ENCODE results near the gene UBAP2.

Gene UBAP2

GRCh38 chr9:34048727-34049629 is at the start of gene UBAP2:
Gene UBAP2 (minus strand): TSS chr9:34048887. CDS start chr9:34017148, 31,739 bp downstream.
- DNase-seq, result peak; percentile 97

GRCh38 chr9:34098307-34098706 is 49.6 kb upstream of the UBAP2 start:
- DNase-seq, result no peak

- no peak for DNase-seq
Observed at GRCh38 chr9:34097865-34098264, 49.2 kb upstream of the UBAP2 start.

- no peak for DNase-seq
Observed at GRCh38 chr9:34096751-34097150, 48.1 kb upstream of the UBAP2 start.

DNA sequence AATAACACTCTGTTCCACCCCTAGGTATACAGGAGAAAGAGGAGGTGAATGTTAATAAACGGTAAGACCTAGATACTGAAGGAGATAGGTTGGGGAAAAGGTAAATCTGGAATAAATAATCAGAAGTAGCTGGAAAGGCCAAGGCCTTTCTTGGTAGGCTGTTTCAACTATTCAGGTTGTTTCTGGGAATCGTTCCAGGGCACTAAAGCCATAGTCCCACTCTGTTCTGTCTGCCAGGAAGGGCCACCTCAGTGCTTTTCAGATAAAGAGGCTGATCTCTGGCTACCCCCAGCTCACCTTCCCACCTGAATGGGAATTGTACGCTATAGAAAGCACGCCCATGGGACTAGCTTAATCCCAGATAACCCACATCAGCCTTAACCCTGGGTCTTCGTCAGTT is 44.9 kb upstream of the UBAP2 start:
- no peak for DNase-seq

GRCh38 chr9:34089311-34089710 is 40.6 kb upstream of the UBAP2 start:
- no peak for DNase-seq

GRCh38 chr9:34087370-34087769 is 38.7 kb upstream of the UBAP2 start:
- no peak for DNase-seq

- DNase-seq, result no peak
Observed at GRCh38 chr9:34086864-34087263, 38.2 kb upstream of the UBAP2 start.

GRCh38 chr9:34085581-34086500 is 37.2 kb upstream of the UBAP2 start:
- DNase-seq, result peak; percentile 34

GRCh38 chr9:34084562-34084961 is 35.9 kb upstream of the UBAP2 start:
- no peak for DNase-seq

GRCh38 chr9:34079181-34079580 is 30.5 kb upstream of the UBAP2 start:
- no peak for DNase-seq

DNA sequence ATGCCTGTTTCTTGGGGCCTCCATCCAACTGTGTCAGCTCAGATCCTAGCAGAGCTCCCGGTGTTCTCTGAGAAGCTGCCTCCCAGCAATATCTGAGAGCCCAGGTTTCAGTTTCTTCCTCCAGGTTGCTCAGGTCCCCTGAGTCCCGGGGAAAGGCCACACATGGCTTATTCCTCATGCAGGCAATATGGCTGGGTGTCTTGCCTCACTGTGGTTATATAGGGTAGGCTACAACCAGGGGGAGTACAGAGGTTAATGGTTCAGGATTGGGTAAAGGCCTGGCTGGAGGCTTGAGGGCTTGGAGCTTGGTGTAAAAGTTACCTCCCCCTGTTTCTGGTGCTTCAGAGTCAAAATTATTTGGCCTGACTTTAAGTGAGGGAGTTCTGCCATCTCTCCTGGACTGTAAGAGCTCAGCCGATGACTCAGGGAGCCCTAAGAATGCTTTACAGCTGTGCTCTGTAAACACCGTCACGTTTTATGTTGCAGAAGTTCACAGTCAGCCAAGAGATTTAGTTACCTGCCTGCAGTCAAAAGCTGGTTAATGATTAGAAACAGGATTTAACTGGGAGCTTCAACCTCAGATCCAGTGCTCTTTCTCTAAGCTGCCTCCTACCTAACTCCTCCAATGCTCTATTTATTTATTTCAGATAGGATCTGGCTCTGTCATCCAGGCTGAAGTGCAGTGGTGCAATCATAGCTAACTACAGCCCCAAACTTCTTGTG is 24.3 kb upstream of the UBAP2 start:
- DNase-seq, result no peak

GRCh38 chr9:34072410-34072809 is 23.7 kb upstream of the UBAP2 start:
- no peak for DNase-seq

DNA sequence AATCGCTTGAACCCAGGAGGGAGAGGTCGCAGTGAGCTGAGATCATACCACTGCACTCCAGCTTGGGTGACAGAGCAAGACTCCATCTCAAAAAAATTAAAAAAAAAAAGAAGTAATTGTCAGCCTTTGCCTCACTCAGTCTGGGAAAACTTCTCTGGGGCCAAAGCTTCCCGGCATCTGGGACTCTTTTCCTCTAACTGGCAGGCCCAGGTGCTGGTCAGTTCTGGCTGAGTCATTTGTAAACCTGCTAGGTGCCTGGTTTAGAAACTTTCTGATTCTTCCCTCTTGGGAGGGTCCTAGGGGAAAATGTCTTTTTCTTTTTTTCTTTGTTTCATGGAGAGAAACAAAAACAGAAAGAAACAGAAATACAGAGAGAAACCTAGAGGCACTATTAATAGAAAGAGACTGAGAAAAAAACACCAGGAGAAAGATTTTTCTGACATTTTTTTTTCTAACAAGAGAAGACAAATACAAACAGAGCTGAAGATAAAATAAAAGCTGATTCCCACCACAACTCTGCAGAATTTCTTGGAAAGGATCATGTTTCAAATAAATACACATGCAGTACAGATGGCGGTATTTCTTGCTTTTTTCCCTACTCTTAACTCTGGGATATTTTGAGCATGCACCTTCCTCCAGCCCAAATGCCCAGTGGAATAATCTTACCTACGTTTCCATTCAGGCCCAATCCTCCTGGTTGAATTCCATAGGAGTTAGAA is 22.1 kb upstream of the UBAP2 start:
- DNase-seq, result no peak

DNA sequence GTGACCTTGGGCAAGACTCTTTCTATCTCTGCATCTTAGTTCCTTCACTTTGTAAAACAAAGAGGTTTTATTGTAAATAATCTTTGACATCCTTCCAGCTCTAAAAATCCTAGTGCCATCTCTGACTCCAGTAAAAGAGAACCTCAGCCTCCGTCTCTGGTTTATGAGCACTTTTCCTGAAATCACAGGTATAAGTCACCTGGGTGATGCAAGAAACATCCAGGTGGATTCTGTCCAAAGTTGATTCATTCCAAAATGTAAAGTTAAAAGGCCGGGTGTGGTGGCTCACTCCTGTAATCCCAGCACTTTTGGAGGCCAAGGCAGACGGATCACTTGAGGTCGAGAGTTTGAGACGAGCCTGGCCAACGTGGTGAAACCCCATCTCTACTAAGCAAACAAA is 21.1 kb upstream of the UBAP2 start:
- DNase-seq, result no peak

DNA sequence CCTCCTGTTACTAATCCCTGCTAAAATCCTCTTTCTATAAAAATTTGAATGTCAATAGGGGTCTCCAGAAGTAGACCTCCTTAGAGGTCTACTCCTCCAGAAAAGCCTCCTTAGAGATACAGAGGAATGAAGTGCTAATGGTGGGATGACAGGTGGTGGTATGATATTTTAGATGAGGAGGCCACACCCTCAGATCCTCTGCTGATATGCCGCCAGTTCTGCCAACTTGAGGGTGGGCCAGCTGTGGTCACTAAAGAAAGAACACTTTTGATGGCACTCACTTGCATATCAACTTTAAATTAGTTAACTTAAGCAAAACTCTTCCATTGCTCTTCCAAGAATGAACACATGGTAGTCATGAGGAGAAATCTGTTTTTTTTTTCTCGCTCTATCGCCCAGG is 16.9 kb upstream of the UBAP2 start:
- no peak for DNase-seq

DNA sequence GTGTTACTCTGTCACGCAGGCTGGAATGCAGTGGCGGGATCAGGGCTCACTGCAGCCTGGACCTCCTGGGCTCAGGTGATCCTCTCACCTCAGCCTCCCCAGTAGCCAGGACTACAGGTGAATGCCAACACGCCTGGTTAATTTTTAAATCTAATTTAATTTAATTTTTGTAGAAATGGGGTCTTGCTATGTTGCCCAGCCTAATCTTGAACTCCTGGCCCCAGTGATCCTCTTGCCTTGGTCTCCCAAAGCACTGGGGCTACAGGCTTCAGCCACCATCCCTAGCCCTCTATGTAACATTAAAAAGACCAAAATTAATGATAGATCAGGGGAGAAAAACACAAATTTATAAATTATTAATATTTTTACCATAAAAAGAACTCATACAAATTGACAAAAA is 11.3 kb upstream of the UBAP2 start:
- DNase-seq, result no peak

DNA sequence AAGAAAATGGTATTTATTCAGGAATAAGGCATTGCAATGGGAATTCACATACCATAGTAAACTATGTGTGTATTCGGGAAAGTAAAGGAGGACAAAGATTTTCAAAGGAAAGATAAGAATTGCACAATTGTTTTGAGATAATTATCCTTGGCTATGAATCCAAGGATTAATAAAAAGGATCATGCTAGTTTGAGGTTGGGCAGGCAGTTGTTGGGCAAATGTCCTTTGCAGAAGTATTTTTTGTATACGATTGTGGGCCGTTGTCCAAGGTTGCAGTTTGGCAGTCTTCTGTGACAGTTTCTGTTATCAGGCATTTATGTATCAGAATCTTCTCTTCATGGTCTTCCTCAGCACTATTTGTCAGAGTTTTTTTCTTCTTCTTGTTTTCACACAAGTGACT is 10.6 kb upstream of the UBAP2 start:
- no peak for DNase-seq

GRCh38 chr9:34049630-34050384 is 1.1 kb upstream of the UBAP2 start:
- no peak for DNase-seq

GRCh38 chr9:34047864-34048726 is 592 bp downstream of the UBAP2 start:
- DNase-seq, result peak; percentile 82
